Glutamatergic neuron (in vitro differentiated cells): ENCODE results near the gene ZNF608. TPM values are rescaled to one million over a fixed set of nuclear protein-coding genes. Genes with fewer than 3 reads are reported as not detected.
A peak's percentile ranks its signal among the peaks of the same experiment; 100 is the strongest.

ENCODE experiments used
- DNase-seq: peaks from one replicate; pipeline ENCODE4 v3.0.0; 2022
- H3K27ac Mint-ChIP-seq: one replicate; pipeline ENCODE4 v1.8.0; 2020; ENCODE audit warnings: mild to moderate bottlenecking, mixed read lengths, inconsistent platforms; ENCODE audit not compliant: unreplicated experiment
- H3K27me3 Mint-ChIP-seq: one replicate; pipeline ENCODE4 v1.8.0; 2020; ENCODE audit warnings: mild to moderate bottlenecking, moderate library complexity, mixed read lengths, inconsistent platforms; ENCODE audit not compliant: unreplicated experiment
- H3K36me3 Mint-ChIP-seq: one replicate; pipeline ENCODE4 v1.8.0; 2020; ENCODE audit warnings: mild to moderate bottlenecking, mixed read lengths, inconsistent platforms; ENCODE audit not compliant: unreplicated experiment
- H3K4me1 Mint-ChIP-seq: one replicate; pipeline ENCODE4 v1.8.0; 2020; ENCODE audit warnings: mild to moderate bottlenecking, low read depth, mixed read lengths, inconsistent platforms; ENCODE audit not compliant: unreplicated experiment
- H3K4me3 Mint-ChIP-seq: one replicate; pipeline ENCODE4 v1.8.0; 2020; ENCODE audit warnings: mild to moderate bottlenecking, mixed read lengths, inconsistent platforms; ENCODE audit not compliant: unreplicated experiment
- H3K9me3 Mint-ChIP-seq: one replicate; pipeline ENCODE4 v1.8.0; 2020; ENCODE audit warnings: mild to moderate bottlenecking, moderate library complexity, mixed read lengths, inconsistent platforms; ENCODE audit not compliant: unreplicated experiment
- total RNA-seq: library from RNA; stranded (reverse); fragmentation: NEBNext Ultra II Directional; extraction: Animal tissue kit (Norgen Biotek cat#: 25700); gene quantifications from one replicate; pipeline ENCODE4 v1.2.1, GENCODE V29; 2021; ENCODE audit not compliant: unreplicated experiment
- TF ChIP-seq, protein P1 (sequence below): fragments of 200-600 bp; sonication (generic); IDR thresholded peaks from one replicate; pipeline ENCODE4 v1.5.0; 2021; ENCODE audit not compliant: partially characterized antibody, unreplicated experiment

The ZNF608 gene
- total RNA-seq, 1 donor from 2014 or later, result 161 TPM

DNA sequence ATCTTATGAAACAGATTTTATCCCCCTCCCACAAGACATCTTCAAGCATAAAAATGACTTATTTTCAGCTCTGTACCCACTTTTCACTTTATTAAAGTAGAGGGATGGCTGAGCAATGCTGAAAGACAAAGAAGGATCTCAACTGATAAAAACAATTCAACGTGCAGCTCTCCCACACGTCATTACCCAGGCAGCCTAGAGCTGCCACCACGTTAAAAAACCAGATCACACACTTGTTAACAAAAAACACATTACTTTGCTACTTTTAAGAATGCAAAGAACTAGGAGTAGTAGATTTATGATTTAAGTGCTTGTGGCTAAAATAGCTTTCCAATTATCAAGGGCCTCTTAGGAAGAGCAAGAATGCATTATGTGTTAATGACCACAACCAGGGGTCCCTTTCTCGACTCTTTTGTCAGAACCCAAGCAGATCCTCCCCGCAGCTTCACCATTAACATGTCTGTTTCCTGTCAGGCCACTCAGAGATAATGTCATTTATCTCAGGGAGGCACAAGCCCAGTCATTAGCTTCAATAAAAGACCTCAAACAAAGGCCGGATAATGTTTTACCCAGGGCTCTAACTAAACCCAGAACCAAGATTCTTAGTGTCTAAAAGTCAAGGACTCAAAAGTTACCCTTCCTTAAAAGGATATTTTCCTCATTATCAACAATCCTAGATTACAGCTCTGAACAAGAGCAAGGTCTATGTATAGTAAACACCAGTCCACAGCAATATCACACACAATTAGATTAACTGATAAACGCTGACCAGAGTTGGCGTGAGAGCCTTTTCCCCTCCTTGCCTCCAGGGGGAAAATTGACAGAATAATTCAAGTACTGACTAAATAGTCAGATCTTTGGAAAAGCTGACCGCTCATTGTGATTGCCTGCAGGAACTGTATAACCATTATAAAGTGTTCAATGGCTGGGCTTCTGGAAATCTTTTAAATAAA, 7.5 kb downstream of the ZNF608 start:
- no peak overlapping the region for H3K27ac Mint-ChIP-seq

DNA sequence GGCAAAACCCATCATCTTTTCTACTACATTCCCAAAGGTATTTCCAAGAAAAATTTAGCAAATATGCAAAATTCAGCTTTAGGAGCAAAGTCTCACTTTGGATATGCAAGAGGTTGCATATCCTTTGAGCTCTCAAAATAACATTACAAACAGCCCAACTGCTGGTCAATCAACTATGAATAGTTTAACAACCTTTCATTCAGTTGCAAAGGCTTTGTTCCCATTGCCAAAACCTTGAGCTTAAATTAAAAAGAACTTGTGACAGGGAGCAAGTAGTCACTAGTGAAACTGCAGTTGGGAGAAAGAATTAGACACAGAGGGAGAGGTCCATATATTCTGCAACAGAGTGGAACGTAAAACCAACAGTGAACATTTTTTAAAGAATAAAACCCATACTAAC, 8.8 kb downstream of the ZNF608 start:
- no peak for DNase-seq
- Mint-ChIP-seq H3K27ac (no peak overlapping the region), H3K4me1 (peaks cover 76% of the 10 kb centered on the region), H3K36me3 (no peaks in the 10 kb centered on the region), H3K27me3 (peaks cover 13% of the 10 kb centered on the region), H3K4me3 (no peak overlapping the region), H3K9me3 (peaks cover 32% of the 10 kb centered on the region)
- TF ChIP-seq, protein P1, sequence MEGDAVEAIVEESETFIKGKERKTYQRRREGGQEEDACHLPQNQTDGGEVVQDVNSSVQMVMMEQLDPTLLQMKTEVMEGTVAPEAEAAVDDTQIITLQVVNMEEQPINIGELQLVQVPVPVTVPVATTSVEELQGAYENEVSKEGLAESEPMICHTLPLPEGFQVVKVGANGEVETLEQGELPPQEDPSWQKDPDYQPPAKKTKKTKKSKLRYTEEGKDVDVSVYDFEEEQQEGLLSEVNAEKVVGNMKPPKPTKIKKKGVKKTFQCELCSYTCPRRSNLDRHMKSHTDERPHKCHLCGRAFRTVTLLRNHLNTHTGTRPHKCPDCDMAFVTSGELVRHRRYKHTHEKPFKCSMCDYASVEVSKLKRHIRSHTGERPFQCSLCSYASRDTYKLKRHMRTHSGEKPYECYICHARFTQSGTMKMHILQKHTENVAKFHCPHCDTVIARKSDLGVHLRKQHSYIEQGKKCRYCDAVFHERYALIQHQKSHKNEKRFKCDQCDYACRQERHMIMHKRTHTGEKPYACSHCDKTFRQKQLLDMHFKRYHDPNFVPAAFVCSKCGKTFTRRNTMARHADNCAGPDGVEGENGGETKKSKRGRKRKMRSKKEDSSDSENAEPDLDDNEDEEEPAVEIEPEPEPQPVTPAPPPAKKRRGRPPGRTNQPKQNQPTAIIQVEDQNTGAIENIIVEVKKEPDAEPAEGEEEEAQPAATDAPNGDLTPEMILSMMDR, result no peak

More for the DNA sequence above, 7.5 kb downstream of the ZNF608 start:
- no peaks in the 10 kb centered on the region for H3K36me3 Mint-ChIP-seq
- DNase-seq, result no peak
- TF ChIP-seq, protein P1, result peak; percentile 65
- peaks cover 12% of the 10 kb centered on the region for H3K27me3 Mint-ChIP-seq
- peaks cover 32% of the 10 kb centered on the region for H3K9me3 Mint-ChIP-seq
- H3K4me1 Mint-ChIP-seq, result peaks cover 63% of the 10 kb centered on the region
- H3K4me3 Mint-ChIP-seq, result no peak overlapping the region

- Mint-ChIP-seq H3K36me3 (no peaks in the 10 kb centered on the region), H3K9me3 (peaks cover 32% of the 10 kb centered on the region), H3K27ac (no peak overlapping the region), H3K27me3 (peaks cover 13% of the 10 kb centered on the region), H3K4me1 (peaks cover 83% of the 10 kb centered on the region), H3K4me3 (no peak overlapping the region)
- TF ChIP-seq, protein P1, result no peak
- no peak for DNase-seq
These were observed 9.6 kb downstream of the ZNF608 start for GRCh38 chr5:124736805-124737188.

- H3K4me1 Mint-ChIP-seq, result peaks cover 82% of the 10 kb centered on the region
- peaks cover 13% of the 10 kb centered on the region for H3K27me3 Mint-ChIP-seq
- peaks cover 30% of the 10 kb centered on the region for H3K9me3 Mint-ChIP-seq
- H3K27ac Mint-ChIP-seq, result no peak overlapping the region
- no peaks in the 10 kb centered on the region for H3K36me3 Mint-ChIP-seq
- DNase-seq, result no peak
- TF ChIP-seq, protein P1, result no peak
- H3K4me3 Mint-ChIP-seq, result no peak overlapping the region
These were observed 10.2 kb downstream of the ZNF608 start for GRCh38 chr5:124736082-124736804.
